Stimulated activated CD8-positive, alpha-beta memory T cell treated with anti-CD3 and anti-CD28 coated beads, Interleukin-2, amount 100 ng/mL, for 48 hours (primary cell): Measurements from ENCODE around the gene PLCH1.

Experiments
- DNase-seq, 2 donors: peaks; one replicate each; pipeline ENCODE4 v3.0.0-alpha.2; 2020; ENCODE audit warnings: low read depth in 2 of 2

PLCH1 gene

GRCh38 chr3:155347901-155348300 lies 397.0 kb downstream of the PLCH1 start:
- no peak for DNase-seq

- DNase-seq, result no peak
These were observed 402.5 kb downstream of the PLCH1 start for GRCh38 chr3:155342344-155342743.

- no peak for DNase-seq
These were observed 405.8 kb downstream of the PLCH1 start for GRCh38 chr3:155339052-155339451.

- DNase-seq, result no peak
These were observed 409.0 kb downstream of the PLCH1 start for GRCh38 chr3:155335724-155336354.

GRCh38 chr3:155334914-155335723 lies 409.8 kb downstream of the PLCH1 start:
- DNase-seq, result no peak

GRCh38 chr3:155334215-155334913 lies 410.5 kb downstream of the PLCH1 start:
- no peak for DNase-seq

GRCh38 chr3:155332716-155333115 lies 412.2 kb downstream of the PLCH1 start:
- DNase-seq, result no peak

GRCh38 chr3:155331078-155331477 lies 413.8 kb downstream of the PLCH1 start:
- no peak for DNase-seq

- DNase-seq, result no peak
These were observed 414.5 kb downstream of the PLCH1 start for GRCh38 chr3:155330370-155330769.

GRCh38 chr3:155329513-155330048 lies 415.3 kb downstream of the PLCH1 start:
- DNase-seq, result no peak

- no peak for DNase-seq
These were observed 417.0 kb downstream of the PLCH1 start for GRCh38 chr3:155327871-155328270.

GRCh38 chr3:155327430-155327829 lies 417.4 kb downstream of the PLCH1 start:
- no peak for DNase-seq

GRCh38 chr3:155326901-155327300 lies 418.0 kb downstream of the PLCH1 start:
- no peak for DNase-seq

GRCh38 chr3:155326244-155326643 lies 418.6 kb downstream of the PLCH1 start:
- DNase-seq, result no peak
